Right lobe of liver (tissue), 6 donors: Measurements from ENCODE around the gene MACROD2. TPM values are rescaled to one million over a fixed set of nuclear protein-coding genes. Genes with fewer than 3 reads are reported as not detected.

ENCODE experiments used
- ATAC-seq, 4 donors: fragments of 200-7000 bp; cut with Tn5 transposase; one replicate each; pipeline ENCODE4 v1.9.1; 2020; ENCODE audit warnings: mild to moderate bottlenecking in 4 of 4, moderate library complexity in 4 of 4
- DNase-seq, 3 donors: peaks; one replicate each; pipeline ENCODE4 v3.0.0-alpha.2; 2020
- H3K27ac ChIP-seq, 3 donors: fragments of 200-600 bp; one replicate each; pipeline ENCODE4 v1.8.0; 2022
- H3K27me3 ChIP-seq, 2 donors: fragments of 200-600 bp; one replicate each; pipeline ENCODE4 v1.8.0; 2022
- H3K36me3 ChIP-seq, 4 donors: fragments of 200-600 bp; sonication (generic) in 1 of 4; one replicate each; pipeline versions ENCODE4 v1.5.1 to v1.8.0; 2017 to 2022; ENCODE audit warnings: control low read depth in 1 of 4
- H3K4me1 ChIP-seq, 4 donors: fragments of 200-600 bp; sonication (generic) in 1 of 4; one replicate each; pipeline versions ENCODE4 v1.5.1 to v1.8.0; 2017 to 2022; ENCODE audit warnings: control low read depth in 1 of 4
- H3K4me3 ChIP-seq, 3 donors: fragments of 200-600 bp; one replicate each; pipeline ENCODE4 v1.8.0; 2022
- H3K9me3 ChIP-seq, 4 donors: fragments of 200-600 bp; sonication (generic) in 1 of 4; one replicate each; pipeline versions ENCODE4 v1.5.1 to v1.8.0; 2017 to 2022; ENCODE audit warnings: control low read depth in 1 of 4
- CTCF ChIP-seq, 4 donors: fragments of 200-600 bp in 3 of 4; fragments of 450-650 bp in 1 of 4; IDR thresholded peaks; one replicate each; pipeline versions ENCODE4 v1.5.1 to v1.8.0; 2016 to 2022; ENCODE audit warnings: antibody characterized with exemption in 4 of 4, mild to moderate bottlenecking in 2 of 4
- POLR2A ChIP-seq: fragments of 450-650 bp; IDR thresholded peaks from one replicate; pipeline ENCODE4 v1.6.1; 2017; ENCODE audit warnings: antibody characterized with exemption, mild to moderate bottlenecking
- WGBS: methylation state at CpG from one replicate; pipeline ENCODE4 v1.1.6; 2018; ENCODE audit warnings: low coverage, low lambda C conversion rate; ENCODE audit not compliant: insufficient coverage; ENCODE audit errors: missing lambda C conversion rate; 5-methylcytosine and 5-hydroxymethylcytosine counted together
- intact Hi-C, 2 donors: fragments of 100-400 bp; cut with DNase I; formaldehyde crosslinking; loops; one replicate each; pipeline versions ENCODE4 v1.11.2 to v1.14.1; 2022
- total RNA-seq, 6 experiments: library from RNA; depleted of rRNA in 2 of 6; stranded (reverse); fragments of >200 nt in 2 of 6; fragmentation: NEBNext Ultra II Directional in 3 of 6; extraction: Animal tissue kit (Norgen Biotek cat#: 25700) in 3 of 6; gene quantifications; one replicate each; pipeline versions ENCODE4 v1.1.0 to v1.2.4, GENCODE V29; 2016 to 2023
- donor health status: DM: no; HTN: yes; CAD: no.
- donor health status: DM: no; HTN: no; CAD: no.
- donor health status: DM: no; HTN: no; CAD: no.
- donor health status: DM: no; HTN: yes; CAD: no.
- donor health status: DM: no; HTN: yes; CAD: no.

MACROD2 gene
- total RNA-seq, 6 experiments from 2014 or later = 1.2 to 5.5 (median 3.3) TPM

GRCh38 chr20:15033269-15033668 is 1038.0 kb downstream of the MACROD2 start:
- no peaks in the 10 kb centered on the region for H3K4me1 ChIP-seq
- 63% methylated on average over 4 of the region's 4 CpGs for WGBS
- TF ChIP-seq POLR2A (no peak), CTCF (IDR thresholded peaks at IDR 0.05) (no peak)
- no peaks in the 10 kb centered on the region for H3K9me3 ChIP-seq
- DNase-seq (no peak), ATAC-seq (peak in 1 of 4 donors; percentile 33)
- no peak overlapping the region for H3K27ac ChIP-seq
- H3K4me3 ChIP-seq = no peak overlapping the region
- intact Hi-C loops = no loop called here
- H3K27me3 ChIP-seq = no peaks in the 10 kb centered on the region
- no peaks in the 10 kb centered on the region for H3K36me3 ChIP-seq

- DNase-seq (no peak), ATAC-seq (no peak)
- Histone ChIP-seq H3K4me3 (no peak overlapping the region), H3K4me1 (no peaks in the 10 kb centered on the region), H3K36me3 (no peaks in the 10 kb centered on the region), H3K27ac (no peak overlapping the region), H3K9me3 (no peaks in the 10 kb centered on the region), H3K27me3 (no peaks in the 10 kb centered on the region)
- TF ChIP-seq CTCF (IDR thresholded peaks at IDR 0.05) = no peak
- TF ChIP-seq POLR2A = no peak
- intact Hi-C loops = no loop called here
- 44% methylated on average over 8 of the region's 8 CpGs for WGBS
Measured at GRCh38 chr20:15033891-15034290, 1038.6 kb downstream of the MACROD2 start.

GRCh38 chr20:15036948-15037347 is 1041.6 kb downstream of the MACROD2 start:
- H3K4me1 ChIP-seq = no peaks in the 10 kb centered on the region
- intact Hi-C loops = no loop called here
- 82% methylated on average over 3 of the region's 3 CpGs for WGBS
- H3K27ac ChIP-seq = no peak overlapping the region
- ATAC-seq = no peak
- H3K9me3 ChIP-seq = no peaks in the 10 kb centered on the region
- DNase-seq = no peak
- H3K36me3 ChIP-seq = no peaks in the 10 kb centered on the region
- H3K27me3 ChIP-seq = no peaks in the 10 kb centered on the region
- H3K4me3 ChIP-seq = no peak overlapping the region
- TF ChIP-seq CTCF (IDR thresholded peaks at IDR 0.05) = no peak
- TF ChIP-seq POLR2A = no peak

- H3K9me3 ChIP-seq = no peaks in the 10 kb centered on the region
- ATAC-seq (no peak), DNase-seq (no peak)
- intact Hi-C loops = no loop called here
- no peaks in the 10 kb centered on the region for H3K36me3 ChIP-seq
- H3K27me3 ChIP-seq = no peaks in the 10 kb centered on the region
- WGBS = 100% methylated on average over 2 of the region's 2 CpGs
- TF ChIP-seq CTCF (IDR thresholded peaks at IDR 0.05) (no peak), POLR2A (no peak)
- H3K4me1 ChIP-seq = no peaks in the 10 kb centered on the region
- H3K27ac ChIP-seq = no peak overlapping the region
- no peak overlapping the region for H3K4me3 ChIP-seq
Measured at GRCh38 chr20:15039088-15039752, 1043.9 kb downstream of the MACROD2 start.

GRCh38 chr20:15042723-15043122 is 1047.4 kb downstream of the MACROD2 start:
- H3K27ac ChIP-seq = no peak overlapping the region
- H3K4me1 ChIP-seq = no peaks in the 10 kb centered on the region
- TF ChIP-seq CTCF (IDR thresholded peaks at IDR 0.05) (no peak), POLR2A (no peak)
- H3K36me3 ChIP-seq = no peaks in the 10 kb centered on the region
- no peaks in the 10 kb centered on the region for H3K9me3 ChIP-seq
- WGBS = 100% methylated on average over 1 of the region's 1 CpG
- intact Hi-C loops = no loop called here
- no peak for DNase-seq
- no peak for ATAC-seq
- H3K27me3 ChIP-seq = no peaks in the 10 kb centered on the region
- no peak overlapping the region for H3K4me3 ChIP-seq
